Activated T-cell treated with anti-CD3 and anti-CD28 coated beads, Interleukin-2, amount 50 U/mL, for 4 hours (primary cell): ENCODE results near the gene LILRB1. TPM values are rescaled to one million over a fixed set of nuclear protein-coding genes. Genes with fewer than 3 reads are reported as not detected.
A peak's percentile ranks its signal among the peaks of the same experiment; 100 is the strongest.
"Not testable (repeated sequence)": the region's sequence is repeated elsewhere in the genome, so short reads cannot be mapped to it uniquely, and the experiment has no call there.

Experiments used
- ATAC-seq, 2 donors: fragments of 200-7000 bp; cut with Tn5 transposase; one replicate each; pipeline ENCODE4 v1.10.0; 2021
- DNase-seq: peaks from one replicate; pipeline ENCODE4 v3.0.0-alpha.2; 2020
- H3K27me3 Mint-ChIP-seq: one replicate; pipeline ENCODE4 v1.8.0; 2021; ENCODE audit warnings: low read depth, mixed read lengths
- H3K36me3 Mint-ChIP-seq: one replicate; pipeline ENCODE4 v1.8.0; 2022; ENCODE audit warnings: mixed read lengths; ENCODE audit not compliant: insufficient read depth
- H3K4me1 Mint-ChIP-seq: one replicate; pipeline ENCODE4 v1.8.0; 2021; ENCODE audit warnings: low read depth, mixed read lengths
- H3K4me3 Mint-ChIP-seq: one replicate; pipeline ENCODE4 v1.8.0; 2021; ENCODE audit warnings: mild to moderate bottlenecking, moderate library complexity, mixed read lengths
- H3K9me3 Mint-ChIP-seq: one replicate; pipeline ENCODE4 v1.8.0; 2021; ENCODE audit warnings: mixed read lengths
- total RNA-seq, 3 donors: library from RNA; stranded (reverse); gene quantifications; one replicate each; pipeline ENCODE4 v1.2.1, GENCODE V29; 2021

The LILRB1 gene
- total RNA-seq, result 1 to 10 TPM in 1 of 3 donors, under 1 TPM in 2; 0.37 to 1.1 (median 0.83) TPM

DNA sequence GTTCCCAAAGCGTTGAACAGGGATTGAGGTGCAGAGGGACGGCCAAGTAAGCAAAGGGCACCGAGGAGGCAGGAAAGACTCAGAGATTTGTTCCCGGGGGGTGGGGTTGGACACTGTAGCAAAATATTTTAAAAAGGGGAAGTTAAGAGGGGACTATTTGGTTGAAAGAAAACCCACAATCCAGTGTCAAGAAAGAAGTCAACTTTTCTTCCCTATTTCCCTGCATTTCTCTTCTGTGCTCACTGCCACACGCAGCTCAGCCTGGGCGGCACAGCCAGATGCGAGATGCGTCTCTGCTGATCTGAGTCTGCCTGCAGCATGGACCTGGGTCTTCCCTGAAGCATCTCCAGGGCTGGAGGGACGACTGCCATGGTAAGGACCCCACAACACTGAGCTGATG lies at the start of gene LILRB1:
TSS of gene LILRB1 (plus strand) at position 223 of the 400 bp plus-strand sequence. CDS start 590 bp downstream, outside the sequence.
- H3K9me3 Mint-ChIP-seq, H3K4me3 Mint-ChIP-seq: not testable (repeated sequence)

DNA sequence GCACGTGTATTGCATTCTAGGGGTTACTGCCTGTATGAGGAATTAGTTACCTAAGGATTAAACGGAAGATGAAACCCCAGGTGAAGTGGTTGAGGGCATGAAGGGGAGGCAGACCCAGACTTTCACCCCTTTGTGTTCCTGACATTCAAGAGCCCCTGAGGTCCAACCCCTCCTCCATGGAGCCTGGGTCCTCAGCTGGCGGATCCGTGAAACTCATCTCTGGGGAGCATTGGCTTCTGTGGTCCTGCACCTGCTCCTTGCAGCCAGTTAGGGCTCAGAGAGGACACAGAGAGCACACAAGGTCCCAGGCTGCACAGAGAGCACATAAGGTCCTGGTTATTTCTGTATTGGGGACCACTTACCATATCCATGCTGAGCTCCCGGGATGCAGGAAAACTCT lies 43.9 kb upstream of the LILRB1 start:
- DNase-seq (no peak), ATAC-seq (no peak)
- Mint-ChIP-seq H3K36me3 (no peaks in the 10 kb centered on the region), H3K4me3 (no peak overlapping the region), H3K9me3 (peaks cover 22% of the 10 kb centered on the region), H3K4me1 (no peaks in the 10 kb centered on the region), H3K27me3 (peaks cover 34% of the 10 kb centered on the region)

More for the DNA sequence above, at the start of gene LILRB1:
- peaks cover 54% of the 10 kb centered on the region for H3K27me3 Mint-ChIP-seq
- ATAC-seq, H3K4me1 Mint-ChIP-seq, H3K36me3 Mint-ChIP-seq, DNase-seq: not testable (repeated sequence)

DNA sequence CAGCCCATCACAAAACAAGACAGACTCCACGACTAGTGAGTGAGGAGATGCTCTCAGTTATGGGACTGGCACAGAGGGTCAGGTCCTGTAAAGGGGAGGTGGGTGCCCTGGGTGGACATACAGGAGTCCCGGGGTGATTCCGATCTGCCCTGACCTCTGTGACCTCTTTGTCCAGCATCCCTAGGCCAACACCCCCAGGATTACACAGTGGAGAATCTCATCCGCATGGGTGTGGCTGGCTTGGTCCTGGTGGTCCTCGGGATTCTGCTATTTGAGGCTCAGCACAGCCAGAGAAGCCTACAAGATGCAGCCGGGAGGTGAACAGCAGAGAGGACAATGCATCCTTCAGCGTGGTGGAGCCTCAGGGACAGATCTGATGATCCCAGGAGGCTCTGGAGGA lies 43.3 kb upstream of the LILRB1 start:
- H3K4me3 Mint-ChIP-seq, result no peak overlapping the region
- no peaks in the 10 kb centered on the region for H3K4me1 Mint-ChIP-seq
- H3K9me3 Mint-ChIP-seq, result peaks cover 24% of the 10 kb centered on the region
- ATAC-seq (no peak), DNase-seq (no peak)
- peaks cover 33% of the 10 kb centered on the region for H3K27me3 Mint-ChIP-seq
- H3K36me3 Mint-ChIP-seq, result no peaks in the 10 kb centered on the region

DNA sequence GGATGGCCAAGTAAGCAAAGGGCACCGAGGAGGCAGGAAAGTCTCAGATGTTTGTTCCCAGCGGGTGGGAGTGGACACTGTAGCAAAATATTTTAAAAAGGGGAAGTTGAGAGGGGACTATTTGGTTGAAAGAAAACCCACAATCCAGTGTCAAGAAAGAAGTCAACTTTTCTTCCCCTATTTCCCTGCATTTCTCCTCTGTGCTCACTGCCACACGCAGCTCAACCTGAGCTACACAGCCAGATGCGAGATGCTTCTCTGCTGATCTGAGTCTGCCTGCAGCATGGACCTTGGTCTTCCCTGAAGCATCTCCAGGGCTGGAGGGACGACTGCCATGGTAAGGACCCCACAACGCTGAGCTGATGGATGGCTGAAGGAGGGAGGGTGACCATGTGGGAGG lies 36.8 kb upstream of the LILRB1 start, which contains the start of gene LILRA1:
TSS of gene LILRA1 (plus strand) at position 188 of the 400 bp plus-strand sequence. CDS start 613 bp downstream, outside the sequence.
- Mint-ChIP-seq H3K9me3 (peaks cover 21% of the 10 kb centered on the region), H3K27me3 (peaks cover 34% of the 10 kb centered on the region)
- not testable (repeated sequence) for ATAC-seq, DNase-seq, H3K36me3 Mint-ChIP-seq, H3K4me1 Mint-ChIP-seq, H3K4me3 Mint-ChIP-seq

DNA sequence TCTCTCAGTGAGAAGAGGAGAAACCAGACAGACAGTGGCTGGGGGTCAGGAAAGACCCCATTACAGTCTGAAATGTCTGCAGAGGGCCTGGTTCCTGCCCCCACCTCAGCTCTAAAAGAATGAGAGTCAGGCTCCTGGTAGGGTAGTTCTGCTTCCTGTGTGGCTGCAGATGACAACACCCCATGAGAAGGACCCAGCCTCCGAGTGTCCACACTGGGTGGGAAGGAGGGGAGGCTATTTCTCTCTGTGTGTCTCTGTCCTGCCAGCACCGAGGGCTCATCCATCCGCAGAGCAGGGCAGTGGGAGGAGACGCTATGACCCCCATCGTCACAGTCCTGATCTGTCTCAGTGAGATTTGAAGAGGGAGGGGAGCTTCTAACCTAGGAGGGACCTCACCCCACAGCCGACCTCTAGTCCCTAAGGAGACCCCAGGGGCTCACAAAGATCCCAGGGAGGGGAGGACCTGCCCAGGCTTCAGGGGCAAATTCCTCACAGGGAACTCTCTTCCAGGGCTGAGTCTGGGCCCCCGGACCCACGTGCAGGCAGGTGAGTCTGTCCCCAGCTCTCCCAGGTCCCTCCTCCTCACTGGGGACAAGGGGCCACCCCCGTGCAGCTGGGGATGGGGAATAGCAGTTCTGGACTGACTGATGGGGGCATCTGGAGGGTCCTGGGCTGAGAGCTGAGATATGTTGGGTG lies 36.2 kb upstream of the LILRB1 start:
- H3K36me3 Mint-ChIP-seq, ATAC-seq, H3K4me3 Mint-ChIP-seq, DNase-seq, H3K4me1 Mint-ChIP-seq: not testable (repeated sequence)
- Mint-ChIP-seq H3K27me3 (peaks cover 34% of the 10 kb centered on the region), H3K9me3 (peaks cover 21% of the 10 kb centered on the region)

DNA sequence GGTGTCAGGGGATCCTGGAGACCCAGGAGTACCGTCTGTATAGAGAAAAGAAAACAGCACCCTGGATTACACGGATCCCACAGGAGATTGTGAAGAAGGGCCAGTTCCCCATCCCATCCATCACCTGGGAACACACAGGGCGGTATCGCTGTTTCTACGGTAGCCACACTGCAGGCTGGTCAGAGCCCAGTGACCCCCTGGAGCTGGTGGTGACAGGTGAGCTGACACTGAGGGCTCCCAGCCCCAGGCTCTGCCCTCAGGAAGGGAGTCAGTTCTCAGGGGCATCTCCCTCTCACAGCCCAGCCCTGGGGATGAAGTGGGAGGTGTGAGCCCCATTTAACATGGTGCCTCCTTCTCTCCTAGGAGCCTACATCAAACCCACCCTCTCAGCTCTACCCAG lies 35.5 kb upstream of the LILRB1 start:
- Mint-ChIP-seq H3K36me3 (no peaks in the 10 kb centered on the region), H3K27me3 (peaks cover 34% of the 10 kb centered on the region), H3K9me3 (peaks cover 18% of the 10 kb centered on the region), H3K4me1 (no peaks in the 10 kb centered on the region), H3K4me3 (no peak overlapping the region)
- ATAC-seq (no peak), DNase-seq (no peak)

DNA sequence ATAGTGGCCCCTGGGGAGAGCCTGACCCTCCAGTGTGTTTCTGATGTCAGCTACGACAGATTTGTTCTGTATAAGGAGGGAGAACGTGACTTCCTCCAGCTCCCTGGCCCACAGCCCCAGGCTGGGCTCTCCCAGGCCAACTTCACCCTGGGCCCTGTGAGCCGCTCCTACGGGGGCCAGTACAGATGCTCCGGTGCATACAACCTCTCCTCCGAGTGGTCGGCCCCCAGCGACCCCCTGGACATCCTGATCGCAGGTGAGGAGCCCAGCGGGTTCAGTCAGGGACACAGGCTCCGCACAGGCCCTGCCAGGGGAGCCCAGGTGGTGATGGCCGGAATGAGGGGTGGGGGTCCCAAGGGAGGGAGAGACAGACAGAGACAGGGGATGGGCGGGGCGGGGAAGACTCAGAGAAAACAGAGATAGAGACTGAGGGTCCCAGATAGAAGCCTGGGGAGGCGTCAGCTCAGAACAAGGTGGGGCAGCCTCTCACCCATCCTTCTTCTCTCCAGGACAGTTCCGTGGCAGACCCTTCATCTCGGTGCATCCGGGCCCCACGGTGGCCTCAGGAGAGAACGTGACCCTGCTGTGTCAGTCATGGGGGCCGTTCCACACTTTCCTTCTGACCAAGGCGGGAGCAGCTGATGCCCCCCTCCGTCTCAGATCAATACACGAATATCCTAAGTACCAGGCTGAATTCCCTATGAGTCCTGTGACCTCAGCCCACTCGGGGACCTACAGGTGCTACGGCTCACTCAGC lies 34.4 kb upstream of the LILRB1 start:
- H3K9me3 Mint-ChIP-seq, H3K4me1 Mint-ChIP-seq, H3K4me3 Mint-ChIP-seq, DNase-seq, ATAC-seq, H3K36me3 Mint-ChIP-seq: not testable (repeated sequence)
- H3K27me3 Mint-ChIP-seq, result peaks cover 34% of the 10 kb centered on the region

DNA sequence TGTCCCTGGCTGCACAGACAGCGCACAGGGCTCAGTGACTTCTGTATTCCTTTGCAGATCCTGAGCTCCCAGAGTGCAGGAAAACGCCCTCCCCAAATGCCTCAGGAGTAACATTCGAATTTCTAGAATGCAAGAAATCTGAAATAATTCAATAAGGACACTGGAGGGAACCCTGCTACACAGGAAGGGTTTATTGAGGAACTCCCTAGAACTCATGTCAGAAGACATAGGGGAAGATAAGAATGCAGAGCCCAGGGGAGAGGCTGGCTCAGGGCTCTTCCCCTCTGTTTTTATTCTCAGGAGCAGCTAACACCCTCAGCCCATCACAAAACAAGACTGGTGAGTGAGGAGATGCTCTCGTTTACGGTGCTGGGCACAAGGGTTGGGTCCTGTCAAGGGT lies 30.1 kb upstream of the LILRB1 start:
- H3K4me1 Mint-ChIP-seq, result no peaks in the 10 kb centered on the region
- H3K9me3 Mint-ChIP-seq, result peaks cover 4% of the 10 kb centered on the region
- H3K4me3 Mint-ChIP-seq, result no peak overlapping the region
- no peaks in the 10 kb centered on the region for H3K36me3 Mint-ChIP-seq
- ATAC-seq, result no peak
- peaks cover 24% of the 10 kb centered on the region for H3K27me3 Mint-ChIP-seq
- no peak for DNase-seq

DNA sequence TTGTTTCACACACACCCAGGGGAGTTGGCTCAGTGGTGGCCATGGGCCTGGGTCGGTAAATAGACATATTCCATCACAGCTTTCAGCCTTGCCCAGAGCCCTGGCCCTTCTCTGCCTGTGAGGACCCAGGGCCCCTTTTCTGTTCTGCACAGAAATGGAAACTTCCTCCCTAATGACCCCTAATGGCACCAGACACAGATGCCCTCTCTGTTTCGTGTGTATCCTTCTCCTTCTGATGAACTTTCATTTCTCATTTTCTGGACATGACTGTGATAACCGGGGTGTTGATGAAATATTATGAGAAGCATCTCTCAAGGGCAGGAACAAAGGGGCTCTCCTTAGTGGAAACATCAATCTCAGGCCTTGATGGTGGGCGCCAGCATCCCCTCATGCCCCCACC lies 24.1 kb upstream of the LILRB1 start:
- no peak overlapping the region for H3K4me3 Mint-ChIP-seq

DNA sequence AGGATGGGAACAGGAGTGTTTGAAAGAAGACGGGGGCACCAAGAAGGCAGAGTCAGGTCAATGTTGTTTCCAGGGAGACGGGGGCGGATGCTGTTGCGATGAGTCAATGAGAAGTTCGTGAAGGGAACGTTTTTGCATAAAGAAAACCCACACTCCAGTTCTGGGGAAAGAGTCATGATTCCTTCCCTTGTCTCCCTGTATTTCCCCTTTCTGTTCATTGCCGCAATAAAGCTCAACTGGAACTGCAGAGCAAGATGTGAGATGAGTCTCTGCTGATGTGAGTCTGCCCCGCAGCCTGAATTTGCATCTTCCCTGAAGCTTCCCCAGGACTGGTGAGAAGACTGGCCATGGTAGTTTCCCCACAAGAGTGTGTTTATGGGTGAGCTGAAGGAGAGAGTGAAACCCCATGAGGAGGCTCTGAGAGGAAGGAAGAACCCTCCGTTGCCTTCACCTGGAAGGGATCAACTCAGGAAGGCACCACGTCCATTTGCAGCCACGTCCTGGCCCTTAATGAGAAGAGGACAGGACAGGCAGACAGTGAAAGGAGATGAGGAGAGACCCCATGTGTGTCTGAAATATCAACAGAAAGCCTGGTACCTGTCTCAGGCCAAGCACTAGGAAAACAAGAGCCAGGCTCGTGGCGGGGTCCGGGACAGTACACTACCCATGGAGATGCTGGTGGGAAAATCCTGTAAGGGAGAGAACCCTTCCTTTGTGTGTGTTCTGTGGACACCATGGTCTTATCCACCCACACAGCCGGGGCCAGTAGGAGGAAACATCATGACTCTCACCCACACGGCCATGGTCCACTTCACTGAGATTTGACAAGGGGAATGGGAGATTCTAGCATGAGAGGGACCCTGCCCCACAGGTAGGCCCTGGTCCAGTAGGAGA lies 23.1 kb upstream of the LILRB1 start:
- H3K4me1 Mint-ChIP-seq, result no peaks in the 10 kb centered on the region
- peaks cover 8% of the 10 kb centered on the region for H3K9me3 Mint-ChIP-seq
- ATAC-seq (peak in 1 of 2 donors; percentile 27), DNase-seq (no peak)
- no peaks in the 10 kb centered on the region for H3K36me3 Mint-ChIP-seq
- peaks cover 28% of the 10 kb centered on the region for H3K27me3 Mint-ChIP-seq
- H3K4me3 Mint-ChIP-seq, result no peak overlapping the region

More for the DNA sequence above, 24.1 kb upstream of the LILRB1 start:
- Mint-ChIP-seq H3K4me1 (no peaks in the 10 kb centered on the region), H3K9me3 (peaks cover 8% of the 10 kb centered on the region), H3K27me3 (peaks cover 28% of the 10 kb centered on the region), H3K36me3 (no peaks in the 10 kb centered on the region)
- no peak for ATAC-seq
- DNase-seq, result no peak

DNA sequence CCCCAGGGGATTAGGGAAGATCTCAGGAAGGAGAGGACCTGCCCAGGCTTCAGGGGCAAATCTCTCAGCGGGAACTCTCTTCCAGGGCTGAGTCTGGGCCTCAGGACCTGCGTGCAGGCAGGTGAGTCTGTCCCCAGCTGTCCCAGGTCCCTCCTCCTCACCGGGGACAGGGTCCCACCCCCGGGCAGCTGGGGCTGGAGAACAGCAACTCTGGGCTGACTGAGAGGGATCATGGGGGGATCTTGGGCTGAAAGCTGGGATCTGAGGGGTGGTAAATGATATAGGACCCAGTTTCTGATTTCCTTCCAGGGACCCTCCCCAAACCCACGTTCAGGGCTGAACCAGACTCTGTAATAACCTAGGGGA lies 22.5 kb upstream of the LILRB1 start:
- H3K27me3 Mint-ChIP-seq, result peaks cover 28% of the 10 kb centered on the region
- H3K36me3 Mint-ChIP-seq, result no peaks in the 10 kb centered on the region

DNA sequence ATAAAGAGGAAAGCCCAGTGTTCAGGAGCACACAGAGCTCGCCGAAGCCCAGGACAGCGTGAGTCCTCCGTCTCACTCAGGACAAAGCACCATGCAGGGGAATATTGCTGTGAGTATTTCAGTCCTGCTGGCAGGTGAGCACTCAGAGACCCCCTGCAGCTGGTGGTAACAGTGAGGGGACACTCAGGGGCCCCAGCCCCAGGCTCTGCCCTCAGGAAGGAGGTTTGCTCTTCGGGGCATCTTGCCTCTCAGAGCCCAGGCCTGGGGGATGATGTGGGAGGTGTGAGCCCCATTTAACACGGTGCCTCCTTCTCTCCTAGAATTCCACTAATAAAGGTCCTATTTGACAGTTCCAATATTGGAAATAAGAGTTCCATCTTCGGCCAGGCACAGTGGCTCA lies 22.1 kb upstream of the LILRB1 start:
- ATAC-seq (no peak), DNase-seq (no peak)
- peaks cover 8% of the 10 kb centered on the region for H3K9me3 Mint-ChIP-seq
- no peak overlapping the region for H3K4me3 Mint-ChIP-seq
- no peaks in the 10 kb centered on the region for H3K36me3 Mint-ChIP-seq
- no peaks in the 10 kb centered on the region for H3K4me1 Mint-ChIP-seq
- H3K27me3 Mint-ChIP-seq, result peaks cover 26% of the 10 kb centered on the region

More for the DNA sequence above, 22.5 kb upstream of the LILRB1 start:
- DNase-seq (no peak), ATAC-seq (no peak)
- H3K9me3 Mint-ChIP-seq, result peaks cover 8% of the 10 kb centered on the region
- no peaks in the 10 kb centered on the region for H3K4me1 Mint-ChIP-seq
- H3K4me3 Mint-ChIP-seq, result no peak overlapping the region

DNA sequence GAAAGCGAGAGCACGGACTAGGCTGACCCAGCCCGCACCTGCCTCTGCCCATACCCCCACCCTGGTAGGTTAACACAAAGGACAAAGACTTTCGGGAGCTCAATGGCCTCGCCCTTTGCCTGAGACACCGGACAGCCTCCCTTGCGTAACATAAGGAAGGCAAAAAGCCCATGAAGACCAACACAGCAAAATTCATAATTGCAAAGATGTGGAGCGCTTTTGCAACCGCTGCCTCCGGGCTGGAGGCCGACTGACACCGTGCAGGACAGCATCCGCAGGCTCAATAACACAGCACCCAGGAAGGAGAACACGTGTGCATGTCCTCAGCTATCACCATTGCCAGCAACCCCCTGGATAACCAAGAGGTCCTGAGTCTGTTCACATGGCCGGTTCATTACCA lies 21.5 kb upstream of the LILRB1 start:
- no peak overlapping the region for H3K4me3 Mint-ChIP-seq
- peaks cover 11% of the 10 kb centered on the region for H3K9me3 Mint-ChIP-seq
- peaks cover 26% of the 10 kb centered on the region for H3K27me3 Mint-ChIP-seq
- no peaks in the 10 kb centered on the region for H3K4me1 Mint-ChIP-seq
- H3K36me3 Mint-ChIP-seq, result no peaks in the 10 kb centered on the region
- ATAC-seq (no peak), DNase-seq (no peak)

DNA sequence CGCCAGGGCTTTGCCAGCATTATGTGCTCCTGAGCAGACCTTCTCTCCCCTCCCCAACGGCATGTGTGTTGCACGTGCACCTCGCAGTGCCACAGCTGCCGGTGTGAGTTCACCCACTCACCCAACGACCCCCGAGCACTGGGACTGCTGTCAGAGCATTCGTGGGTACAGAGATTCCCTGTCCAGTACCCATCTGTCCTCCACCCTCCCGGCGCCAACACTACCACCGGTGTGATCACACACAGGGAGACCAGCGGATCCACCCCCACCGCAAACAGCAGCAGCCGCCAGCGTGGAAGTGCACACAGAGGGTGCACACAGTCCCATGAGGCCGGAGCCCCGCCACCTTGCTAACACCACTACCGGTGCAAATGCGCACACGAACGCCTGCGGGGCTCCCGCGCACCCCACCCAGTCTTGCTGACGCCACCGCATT lies 20.9 kb upstream of the LILRB1 start:
- H3K27me3 Mint-ChIP-seq, result peaks cover 26% of the 10 kb centered on the region
- no peak for ATAC-seq
- H3K4me3 Mint-ChIP-seq, result no peak overlapping the region
- H3K4me1 Mint-ChIP-seq, result no peaks in the 10 kb centered on the region
- no peak for DNase-seq
- peaks cover 16% of the 10 kb centered on the region for H3K9me3 Mint-ChIP-seq
- H3K36me3 Mint-ChIP-seq, result no peaks in the 10 kb centered on the region
